PC-3 (cell line): Measurements from ENCODE around the gene FXYD3. TPM values are rescaled to one million over a fixed set of nuclear protein-coding genes. Genes with fewer than 3 reads are reported as not detected.

ENCODE experiments used
- ATAC-seq: fragments of 200-7000 bp; cut with Tn5 transposase; 2 replicates; pipeline ENCODE4 v1.9.1; 2020; ENCODE audit warnings: mild to moderate bottlenecking, moderate library complexity
- BruUV-seq: library from RNA; stranded (reverse); fragments of 400-500 nt; replicated peaks from 2 replicates; lab custom pipeline; 2021; lab: Mats Ljungman, UMichigan
- CTCF ChIA-PET: fragments of 300-600 bp; sonication (Branson Sonifier 250); formaldehyde crosslinking; loops from one replicate; lab custom pipeline; 2022; ENCODE audit warnings: antibody characterized with exemption; lab: Charles Lee
- POLR2A ChIA-PET: fragments of 300-600 bp; sonication (Branson Sonifier 250); formaldehyde crosslinking; loops from one replicate; lab custom pipeline; 2022; ENCODE audit warnings: antibody characterized with exemption; ENCODE audit not compliant: unreplicated experiment; lab: Charles Lee
- DNase-seq: peaks from one replicate; pipeline ENCODE4 v3.0.0-alpha.2; 2015
- H2AFZ ChIP-seq: fragments of 300-600 bp; sonication (generic); 2 replicates; pipeline ENCODE4 v1.6.0; 2016; ENCODE audit warnings: antibody characterized with exemption, low read length
- H3F3A ChIP-seq: fragments of 300-600 bp; sonication (generic); one replicate; pipeline ENCODE4 v1.6.0; 2017; ENCODE audit warnings: antibody characterized with exemption, low read length, control low read depth, mild to moderate bottlenecking; ENCODE audit not compliant: unreplicated experiment
- H3K27ac ChIP-seq: fragments of 300-600 bp; sonication (generic); 2 replicates; pipeline ENCODE4 v1.5.1; 2016; ENCODE audit warnings: mild to moderate bottlenecking, low read length
- H3K27me3 ChIP-seq: fragments of 300-600 bp; sonication (generic); 2 replicates; pipeline ENCODE4 v1.6.1; 2016; ENCODE audit warnings: low read length, mixed read lengths
- H3K36me3 ChIP-seq: fragments of 300-600 bp; sonication (generic); 2 replicates; pipeline ENCODE4 v1.6.1; 2016; ENCODE audit warnings: low read depth, mixed run types, low read length, mixed read lengths
- H3K4me1 ChIP-seq: fragments of 300-600 bp; sonication (generic); 2 replicates; pipeline ENCODE4 v1.5.1; 2016; ENCODE audit warnings: low read length; ENCODE audit not compliant: insufficient read depth
- H3K4me2 ChIP-seq: fragments of 300-600 bp; sonication (generic); 2 replicates; pipeline ENCODE4 v1.6.0; 2016; ENCODE audit warnings: low read length
- H3K4me3 ChIP-seq: fragments of 300-600 bp; sonication (generic); 2 replicates; pipeline ENCODE4 v1.5.1; 2016; ENCODE audit warnings: mild to moderate bottlenecking, low read length, mixed read lengths
- H3K79me2 ChIP-seq: fragments of 300-600 bp; sonication (generic); 2 replicates; pipeline ENCODE4 v1.6.1; 2017; ENCODE audit warnings: low read length, mixed read lengths
- H3K9ac ChIP-seq: fragments of 300-600 bp; sonication (generic); 2 replicates; pipeline ENCODE4 v1.6.0; 2016; ENCODE audit warnings: mild to moderate bottlenecking, low read length
- H3K9me2 ChIP-seq: fragments of 300-600 bp; sonication (generic); replicated peaks from 2 replicates; pipeline ENCODE4 v1.6.1; 2016; ENCODE audit warnings: mixed run types, low read length, mixed read lengths
- H3K9me3 ChIP-seq: fragments of 300-600 bp; sonication (generic); 2 replicates; pipeline ENCODE4 v1.6.1; 2016; ENCODE audit warnings: low read length, mixed read lengths
- H4K20me1 ChIP-seq: fragments of 300-600 bp; sonication (generic); 2 replicates; pipeline ENCODE4 v1.6.1; 2016; ENCODE audit warnings: low read length, mixed read lengths
- CTCF ChIP-seq: fragments of 300-600 bp; sonication (generic); conservative IDR thresholded peaks from 2 replicates; pipeline ENCODE4 v1.5.1; 2017; ENCODE audit warnings: antibody characterized with exemption, low read depth, mild to moderate bottlenecking, low read length
- EZH2 ChIP-seq: fragments of 300-600 bp; sonication (generic); IDR thresholded peaks from one replicate; pipeline ENCODE4 v1.6.1; 2017; ENCODE audit warnings: antibody characterized with exemption, mild to moderate bottlenecking, low read length; ENCODE audit not compliant: unreplicated experiment
- EZH2phosphoT487 ChIP-seq: fragments of 300-600 bp; sonication (generic); IDR thresholded peaks from 2 replicates; pipeline ENCODE4 v1.6.1; 2018; ENCODE audit warnings: mild to moderate bottlenecking, antibody characterized with exemption, low read length, borderline replicate concordance
- intact Hi-C: fragments of 100-400 bp; cut with micrococcal nuclease; formaldehyde crosslinking; loops from 2 replicates; pipeline ENCODE4 v1.9.0; 2023
- total RNA-seq: library from RNA; depleted of rRNA; stranded (reverse); fragments of >200 nt; gene quantifications from 2 replicates; pipeline ENCODE4 v1.2.3, GENCODE V29; 2014

The FXYD3 gene
- total RNA-seq, 1 experiment from 2014 or later: 61.6 TPM

DNA sequence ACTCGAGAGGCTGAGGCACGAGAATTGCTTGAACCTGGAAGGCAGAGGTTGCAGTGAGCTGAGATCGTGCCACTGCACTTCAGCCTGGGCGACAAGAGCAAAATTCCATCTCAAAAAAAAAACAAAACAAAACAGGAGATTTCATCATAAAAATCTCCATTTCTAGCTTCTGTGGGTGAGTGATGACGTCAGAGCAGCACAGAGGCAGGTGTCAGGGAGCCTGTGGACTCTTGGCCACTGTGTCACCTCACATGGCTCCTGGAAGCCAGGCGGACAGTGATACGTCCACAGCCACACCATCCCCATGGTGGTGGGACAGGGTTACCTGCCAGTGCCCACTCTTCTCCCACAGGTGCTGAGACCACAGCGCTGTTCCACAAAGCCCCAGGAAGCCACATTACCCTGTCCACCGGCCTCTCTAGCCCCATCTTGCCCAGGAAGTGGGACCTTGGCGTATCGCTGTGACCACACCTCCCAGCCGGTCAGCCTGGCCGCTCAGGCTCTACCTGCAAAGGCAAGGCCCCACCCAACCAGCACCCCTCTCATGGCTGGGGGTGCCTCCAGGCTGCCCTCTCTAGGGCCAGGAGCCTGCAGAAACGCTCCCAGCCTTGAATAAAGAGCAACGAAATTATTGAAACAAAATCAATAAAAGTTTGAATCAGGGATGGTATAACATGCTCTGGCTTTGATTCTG, 2.5 kb upstream of the FXYD3 start:
- no peak for ATAC-seq
- H3K4me1 ChIP-seq: peaks cover 31% of the 10 kb centered on the region
- no peak overlapping the region for H3K9ac ChIP-seq
- no peak for DNase-seq
- no peak overlapping the region for H2AFZ ChIP-seq
- CTCF ChIA-PET: no interaction called here
- H3K9me3 ChIP-seq: no peaks in the 10 kb centered on the region
- POLR2A ChIA-PET: no interaction called here
- BruUV-seq: no TSS peak
- H3K27me3 ChIP-seq: no peaks in the 10 kb centered on the region
- TF ChIP-seq CTCF (no peak), EZH2phosphoT487 (no peak), EZH2 (no peak)
- H3K27ac ChIP-seq: no peak overlapping the region
- intact Hi-C loops: no loop called here
- H3K9me2 ChIP-seq: no peaks in the 10 kb centered on the region
- no peak overlapping the region for H3K4me2 ChIP-seq
- H3F3A ChIP-seq: no peaks in the 10 kb centered on the region
- no peak overlapping the region for H3K4me3 ChIP-seq
- peaks cover 18% of the 10 kb centered on the region for H3K79me2 ChIP-seq
- no peaks in the 10 kb centered on the region for H3K36me3 ChIP-seq
- H4K20me1 ChIP-seq: no peaks in the 10 kb centered on the region

GRCh38 chr19:35114353-35115176, 1.1 kb upstream of the FXYD3 start:
- Histone ChIP-seq H3K27ac (peak overlapping the region; percentile 92), H3K79me2 (peaks cover 23% of the 10 kb centered on the region), H3K9me3 (no peaks in the 10 kb centered on the region), H3K36me3 (no peaks in the 10 kb centered on the region), H3F3A (no peaks in the 10 kb centered on the region), H4K20me1 (no peaks in the 10 kb centered on the region), H3K4me2 (peak overlapping the region; percentile 96), H3K9ac (peak overlapping the region; percentile 95), H2AFZ (peak overlapping the region; percentile 90), H3K9me2 (no peaks in the 10 kb centered on the region), H3K4me1 (peaks cover 41% of the 10 kb centered on the region), H3K4me3 (peak overlapping the region; percentile 79), H3K27me3 (no peaks in the 10 kb centered on the region)
- DNase-seq: peak; percentile 62
- CTCF ChIA-PET: no interaction called here
- POLR2A ChIA-PET: no interaction called here
- no TSS peak for BruUV-seq
- intact Hi-C loops: loop anchor here (1.0 kb wide), 1 partner anchor 21 kb away; the partner anchor contains the start of gene LGI4
- ATAC-seq: peak; percentile 72
- TF ChIP-seq EZH2: no peak
- peak; percentile 91 for TF ChIP-seq CTCF
